GM12878 (cell line): ENCODE results near the gene UBE2J2. TPM values are rescaled to one million over a fixed set of nuclear protein-coding genes. Genes with fewer than 3 reads are reported as not detected.

ENCODE experiments used
- ATF3 ChIP-seq: IDR thresholded peaks from 2 replicates; pipeline ENCODE4 v1.6.1; 2011; ENCODE audit warnings: low read depth, mild to moderate bottlenecking, low read length, moderate library complexity, borderline replicate concordance; ENCODE audit errors: extremely low read depth
- BCL11A ChIP-seq: IDR thresholded peaks from 2 replicates; pipeline ENCODE4 v1.6.1; 2011; ENCODE audit warnings: low read depth, low read length
- BMI1 ChIP-seq: fragments of 450-650 bp; IDR thresholded peaks from 2 replicates; pipeline ENCODE4 v1.6.1; 2016; ENCODE audit warnings: mild to moderate bottlenecking, moderate library complexity, borderline replicate concordance
- CBX3 ChIP-seq: fragments of 200-600 bp; sonication (generic); IDR thresholded peaks from 2 replicates; pipeline ENCODE4 v1.6.1; 2016; ENCODE audit warnings: low read depth, borderline replicate concordance
- CHD1 ChIP-seq: IDR thresholded peaks from 2 replicates; pipeline ENCODE4 v1.6.1; 2012; ENCODE audit warnings: low read depth, low read length, improper control_type of control experiment
- EGR1 ChIP-seq, 2 experiments: IDR thresholded peaks; 1 replicate in 1 of 2; 2 replicates in 1 of 2; pipeline ENCODE4 v1.6.1; 2011 to 2012; ENCODE audit warnings: low read depth in 2 of 2, low read length in 2 of 2, borderline replicate concordance in 1 of 2, mild to moderate bottlenecking in 1 of 2, moderate library complexity in 1 of 2
- ETV6 ChIP-seq, 2 experiments: fragments of 450-650 bp in 1 of 2; IDR thresholded peaks in 1 of 2; conservative IDR thresholded peaks in 1 of 2; 2 replicates each; pipeline ENCODE4 v1.6.1; 2014; ENCODE audit warnings: antibody characterized with exemption in 1 of 2, borderline replicate concordance in 1 of 2, low read depth in 1 of 2, mild to moderate bottlenecking in 1 of 2, moderate library complexity in 1 of 2
- IRF4 ChIP-seq: IDR thresholded peaks from 2 replicates; pipeline ENCODE4 v1.6.1; 2011; ENCODE audit warnings: low read depth, low read length
- MLLT1 ChIP-seq: fragments of 450-650 bp; IDR thresholded peaks from 2 replicates; pipeline ENCODE4 v1.6.1; 2016; ENCODE audit warnings: mild to moderate bottlenecking
- MTA3 ChIP-seq: IDR thresholded peaks from 2 replicates; pipeline ENCODE4 v1.6.1; 2012; ENCODE audit warnings: low read length, inconsistent platforms, borderline replicate concordance
- MXI1 ChIP-seq: fragments of 150-350 bp; IDR thresholded peaks from 2 replicates; pipeline ENCODE4 v1.6.1; 2011; ENCODE audit warnings: low read depth, mild to moderate bottlenecking, inconsistent platforms, low read length, improper control_type of control experiment
- NFIC ChIP-seq: IDR thresholded peaks from 2 replicates; pipeline ENCODE4 v1.6.1; 2012; ENCODE audit warnings: low read depth, mild to moderate bottlenecking, inconsistent platforms, low read length, moderate library complexity
- NFYB ChIP-seq: IDR thresholded peaks from 2 replicates; pipeline ENCODE4 v1.6.1; 2011; ENCODE audit warnings: low read depth, mild to moderate bottlenecking, low read length, improper control_type of control experiment, moderate library complexity; ENCODE audit not compliant: insufficient read depth
- PBX3 ChIP-seq: IDR thresholded peaks from 2 replicates; pipeline ENCODE4 v1.6.1; 2011; ENCODE audit warnings: mild to moderate bottlenecking, low read depth, low read length, moderate library complexity; ENCODE audit not compliant: insufficient replicate concordance
- PML ChIP-seq: IDR thresholded peaks from 2 replicates; pipeline ENCODE4 v1.6.1; 2012; ENCODE audit warnings: low read length, inconsistent platforms
- POLR2A ChIP-seq: IDR thresholded peaks from 2 replicates; pipeline ENCODE4 v1.6.1; 2011; ENCODE audit warnings: low read depth, mild to moderate bottlenecking, low read length
- POU2F2 ChIP-seq: IDR thresholded peaks from 3 replicates; pipeline ENCODE4 v1.6.1; 2011; ENCODE audit warnings: low read depth, mild to moderate bottlenecking, low read length, borderline replicate concordance
- RCOR1 ChIP-seq: conservative IDR thresholded peaks from 2 replicates; pipeline ENCODE4 v1.6.1; 2012; ENCODE audit warnings: low read depth, low read length, improper control_type of control experiment
- RFX5 ChIP-seq: IDR thresholded peaks from 2 replicates; pipeline ENCODE4 v1.6.1; 2011; ENCODE audit warnings: low read depth, low read length, improper control_type of control experiment
- SIN3A ChIP-seq: IDR thresholded peaks from 2 replicates; pipeline ENCODE4 v1.6.1; 2012; ENCODE audit warnings: low read depth, low read length, improper control_type of control experiment
- SMAD1 ChIP-seq: fragments of 450-650 bp; IDR thresholded peaks from 2 replicates; pipeline ENCODE4 v1.6.1; 2018; ENCODE audit warnings: mild to moderate bottlenecking, low read depth; ENCODE audit not compliant: partially characterized antibody
- SMC3 ChIP-seq: IDR thresholded peaks from 2 replicates; pipeline ENCODE4 v1.6.1; 2011; ENCODE audit warnings: low read length, improper control_type of control experiment, borderline replicate concordance
- SP1 ChIP-seq: IDR thresholded peaks from one replicate; pipeline ENCODE4 v1.6.1; 2011; ENCODE audit warnings: low read depth, low read length
- SPI1 ChIP-seq: IDR thresholded peaks from 2 replicates; pipeline ENCODE4 v1.6.1; 2011; ENCODE audit warnings: low read depth, mild to moderate bottlenecking, low read length, moderate library complexity, borderline replicate concordance; ENCODE audit not compliant: insufficient read depth
- TARDBP ChIP-seq: IDR thresholded peaks from 2 replicates; pipeline ENCODE4 v1.6.1; 2016; ENCODE audit warnings: borderline replicate concordance
- TCF12 ChIP-seq: IDR thresholded peaks from 2 replicates; pipeline ENCODE4 v1.6.1; 2011; ENCODE audit warnings: low read depth, mild to moderate bottlenecking, low read length
- YY1 ChIP-seq: IDR thresholded peaks from 2 replicates; pipeline ENCODE4 v1.6.1; 2011; ENCODE audit warnings: low read depth, mild to moderate bottlenecking, low read length
- ZNF207 ChIP-seq: fragments of 450-650 bp; IDR thresholded peaks from 2 replicates; pipeline ENCODE4 v1.6.1; 2014; ENCODE audit warnings: antibody characterized with exemption, mild to moderate bottlenecking, borderline replicate concordance
- ZNF217 ChIP-seq: fragments of 450-650 bp; IDR thresholded peaks from 2 replicates; pipeline ENCODE4 v1.6.1; 2017; ENCODE audit warnings: antibody characterized with exemption, mild to moderate bottlenecking
- ZNF274 ChIP-seq: IDR thresholded peaks from one replicate; pipeline ENCODE4 v1.8.0; 2011; ENCODE audit not compliant: insufficient read length, insufficient read depth
- polyA plus RNA-seq, 11 experiments: library from polyadenylated mRNA; depleted of rRNA in 4 of 11; unstranded in 6 of 11; stranded (reverse) in 5 of 11; fragments of >200 nt; fragmentation: Nextera tagmentation in 4 of 11; fragmentation: Illumina TruSeq in 1 of 11; extraction: Ambion mirVana in 4 of 11; extraction: Trizol in 1 of 11; gene quantifications; 1 replicate in 1 of 11; 2 replicates in 10 of 11; pipeline versions ENCODE4 v1.2.1 to v1.2.3, GENCODE V29; 2011 to 2016; ENCODE audit warnings: inconsistent platforms in 2 of 11, missing spikeins in 2 of 11, low read depth in 1 of 11
- total RNA-seq, 4 experiments: library from RNA; depleted of rRNA in 3 of 4; stranded (reverse); fragments of >200 nt in 3 of 4; fragmentation: Illumina TruSeq in 1 of 4; extraction: Trizol in 1 of 4; gene quantifications; 2 replicates each; pipeline versions ENCODE4 v1.2.1 to v1.2.3, GENCODE V29; 2013 to 2021

UBE2J2 gene
- total and polyA plus RNA-seq, 10 of the 15 experiments (the other 5 are each of a cell fraction or from before 2014, with no cell fraction given), result 0.72 to 70.5 (median 49.2) TPM

GRCh38 chr1:1231400-1232207 is 42.0 kb downstream of the UBE2J2 start, which contains the start of gene SDF4 (continued):
- TF ChIP-seq POU2F2 (peak; percentile 44; the same call in 1 of the 3 replicates), BMI1 (no peak), TCF12 (no peak), SMC3 (no peak), CHD1 (no peak), IRF4 (no peak), TARDBP (0 out of 2 replicates have a peak, but pooled peaks have one; percentile 63), ETV6 (conservative IDR thresholded peaks at IDR 0.05 in 1 of 2, IDR thresholded peaks at IDR 0.05 in 1 of 2; ENCODE audit: borderline replicate concordance in 1 of 2, low read depth in 1 of 2) (no peak), SIN3A (no peak; the same call in 1 of the 2 replicates), PML (no peak), NFIC (no peak), RFX5 (no peak), CBX3 (no peak), MLLT1 (no peak), RCOR1 (peak; percentile 92; the same call in 1 of the 2 replicates), YY1 (peak; percentile 99), MXI1 (peak; percentile 46), SP1 (peak; percentile 84), PBX3 (no peak), SPI1 (peak; percentile 28; the same call in 1 of the 2 replicates), POLR2A (peak; percentile 96), EGR1 (IDR thresholded peaks at IDR 0.05; ENCODE audit: borderline replicate concordance in 1 of 2, low read depth in 2 of 2, low read length in 2 of 2) (peak; percentile 22 to 83), NFYB (peak; percentile 91), SMAD1 (no peak), ZNF274 (no peak), ZNF207 (peak; percentile 89; the same call in 1 of the 2 replicates), MTA3 (no peak), BCL11A (no peak), ATF3 (peak; percentile 92; the same call in 1 of the 2 replicates), ZNF217 (peak; percentile 55; the same call in 1 of the 2 replicates)
